ENCODE measurements around the gene ERP27. TPM values are rescaled to one million over a fixed set of nuclear protein-coding genes. Genes with fewer than 3 reads are reported as not detected.

Gene ERP27
- total RNA-seq, 1 donor from 2014 or later = 0.87 TPM

DNA sequence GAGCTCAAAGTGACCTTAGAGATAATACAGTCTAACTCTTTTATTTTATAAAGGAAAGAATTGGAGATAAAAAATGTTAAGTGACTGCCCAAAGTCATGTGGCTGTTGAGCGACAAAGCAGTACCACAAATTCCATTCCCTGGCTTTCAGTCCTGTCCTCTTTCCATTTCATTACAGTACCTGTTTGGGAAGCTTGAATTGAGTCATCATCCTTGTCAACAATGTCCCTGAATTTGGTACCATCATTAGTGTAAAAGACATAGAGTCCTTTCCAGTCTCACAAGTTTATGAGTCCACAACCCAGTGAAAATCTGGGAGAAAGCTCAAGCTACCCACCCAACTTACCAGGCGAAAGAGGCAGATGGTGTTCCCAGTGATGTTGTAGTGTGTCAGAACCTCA lies 3.8 kb downstream of the ERP27 start:
- H3K27me3 Mint-ChIP-seq (ENCODE audit: low read depth) = no peaks in the 10 kb centered on the region
- TF ChIP-seq, protein P1, sequence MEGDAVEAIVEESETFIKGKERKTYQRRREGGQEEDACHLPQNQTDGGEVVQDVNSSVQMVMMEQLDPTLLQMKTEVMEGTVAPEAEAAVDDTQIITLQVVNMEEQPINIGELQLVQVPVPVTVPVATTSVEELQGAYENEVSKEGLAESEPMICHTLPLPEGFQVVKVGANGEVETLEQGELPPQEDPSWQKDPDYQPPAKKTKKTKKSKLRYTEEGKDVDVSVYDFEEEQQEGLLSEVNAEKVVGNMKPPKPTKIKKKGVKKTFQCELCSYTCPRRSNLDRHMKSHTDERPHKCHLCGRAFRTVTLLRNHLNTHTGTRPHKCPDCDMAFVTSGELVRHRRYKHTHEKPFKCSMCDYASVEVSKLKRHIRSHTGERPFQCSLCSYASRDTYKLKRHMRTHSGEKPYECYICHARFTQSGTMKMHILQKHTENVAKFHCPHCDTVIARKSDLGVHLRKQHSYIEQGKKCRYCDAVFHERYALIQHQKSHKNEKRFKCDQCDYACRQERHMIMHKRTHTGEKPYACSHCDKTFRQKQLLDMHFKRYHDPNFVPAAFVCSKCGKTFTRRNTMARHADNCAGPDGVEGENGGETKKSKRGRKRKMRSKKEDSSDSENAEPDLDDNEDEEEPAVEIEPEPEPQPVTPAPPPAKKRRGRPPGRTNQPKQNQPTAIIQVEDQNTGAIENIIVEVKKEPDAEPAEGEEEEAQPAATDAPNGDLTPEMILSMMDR (IDR thresholded peaks at IDR 0.05) = no peak
- no peak overlapping the region for H3K4me3 Mint-ChIP-seq (ENCODE audit: unreplicated experiment)
- no peaks in the 10 kb centered on the region for H3K36me3 Mint-ChIP-seq (ENCODE audit: low read depth)
- no peaks in the 10 kb centered on the region for H3K9me3 Mint-ChIP-seq (ENCODE audit: low read depth)
- H3K4me1 Mint-ChIP-seq (ENCODE audit: low read depth) = peaks cover 31% of the 10 kb centered on the region
- no peak for DNase-seq (ENCODE audit: low spot score)
- H3K27ac Mint-ChIP-seq (ENCODE audit: unreplicated experiment) = no peak overlapping the region

DNA sequence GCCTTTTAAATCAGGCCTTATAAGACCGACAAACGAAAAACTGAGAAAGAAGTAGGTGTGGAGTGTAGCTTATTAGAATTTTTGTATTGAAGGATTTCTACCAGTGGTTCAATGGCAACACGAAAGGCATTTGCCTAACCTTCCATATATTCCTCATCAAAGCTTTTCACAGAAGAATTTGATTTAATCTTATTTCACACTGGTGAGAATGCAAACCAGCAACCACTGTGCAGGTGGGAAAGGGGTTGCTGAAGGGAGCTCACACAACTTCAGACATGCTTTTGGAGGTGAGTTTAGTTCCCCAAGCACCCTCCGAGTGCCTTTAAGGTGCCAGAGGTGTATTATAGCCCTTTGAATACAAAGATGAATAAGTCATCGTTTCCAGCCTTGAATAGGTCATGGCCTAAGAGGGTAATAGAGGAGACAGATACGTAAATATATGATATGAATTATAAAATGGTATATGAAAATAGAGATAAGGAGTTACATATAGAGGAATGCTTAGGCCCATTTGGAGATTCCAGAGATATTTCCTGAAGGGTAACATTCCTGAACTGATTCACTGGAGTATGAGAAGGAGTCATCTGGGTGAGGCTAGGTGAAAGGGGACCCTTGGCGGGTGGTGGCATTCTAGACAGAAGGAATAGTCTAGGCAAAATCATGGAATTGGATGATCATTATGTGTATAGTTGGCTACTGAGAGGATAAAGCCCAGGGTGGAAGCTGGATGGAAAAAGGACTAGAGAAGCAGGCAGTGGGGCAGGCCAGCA lies 6.4 kb downstream of the ERP27 start:
- TF ChIP-seq, protein P1 (IDR thresholded peaks at IDR 0.05) = no peak
- DNase-seq (ENCODE audit: low spot score) = no peak
- no peaks in the 10 kb centered on the region for H3K27me3 Mint-ChIP-seq (ENCODE audit: low read depth)
- H3K9me3 Mint-ChIP-seq (ENCODE audit: low read depth) = no peaks in the 10 kb centered on the region
- H3K4me1 Mint-ChIP-seq (ENCODE audit: low read depth) = peaks cover 52% of the 10 kb centered on the region
- H3K36me3 Mint-ChIP-seq (ENCODE audit: low read depth) = no peaks in the 10 kb centered on the region
- no peak overlapping the region for H3K27ac Mint-ChIP-seq (ENCODE audit: unreplicated experiment)
- no peak overlapping the region for H3K4me3 Mint-ChIP-seq (ENCODE audit: unreplicated experiment)

DNA sequence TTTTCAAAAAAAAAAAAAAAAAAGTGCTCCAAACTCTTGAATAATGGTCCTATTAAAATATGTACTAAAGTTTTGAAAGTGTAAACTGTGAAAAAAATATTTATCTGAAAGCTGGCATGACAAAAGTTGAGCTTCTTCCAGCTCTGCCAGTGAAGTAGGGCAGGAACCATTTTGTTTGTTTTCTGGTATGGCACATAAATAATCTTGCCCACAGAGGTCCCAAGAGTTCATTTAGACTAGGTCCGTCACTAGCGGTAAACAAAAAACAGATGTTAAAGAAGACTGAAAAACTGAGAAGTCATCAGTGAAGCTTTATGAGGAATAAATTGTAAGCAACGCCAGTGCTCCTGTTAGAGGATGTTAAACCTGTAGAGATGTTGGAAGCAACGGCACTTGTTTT lies 7.0 kb downstream of the ERP27 start:
- H3K4me3 Mint-ChIP-seq (ENCODE audit: unreplicated experiment) = no peak overlapping the region
- no peaks in the 10 kb centered on the region for H3K27me3 Mint-ChIP-seq (ENCODE audit: low read depth)
- peaks cover 52% of the 10 kb centered on the region for H3K4me1 Mint-ChIP-seq (ENCODE audit: low read depth)
- DNase-seq (ENCODE audit: low spot score) = no peak
- TF ChIP-seq, protein P1 (IDR thresholded peaks at IDR 0.05) = no peak
- H3K27ac Mint-ChIP-seq (ENCODE audit: unreplicated experiment) = no peak overlapping the region
- no peaks in the 10 kb centered on the region for H3K9me3 Mint-ChIP-seq (ENCODE audit: low read depth)
- H3K36me3 Mint-ChIP-seq (ENCODE audit: low read depth) = no peaks in the 10 kb centered on the region

DNA sequence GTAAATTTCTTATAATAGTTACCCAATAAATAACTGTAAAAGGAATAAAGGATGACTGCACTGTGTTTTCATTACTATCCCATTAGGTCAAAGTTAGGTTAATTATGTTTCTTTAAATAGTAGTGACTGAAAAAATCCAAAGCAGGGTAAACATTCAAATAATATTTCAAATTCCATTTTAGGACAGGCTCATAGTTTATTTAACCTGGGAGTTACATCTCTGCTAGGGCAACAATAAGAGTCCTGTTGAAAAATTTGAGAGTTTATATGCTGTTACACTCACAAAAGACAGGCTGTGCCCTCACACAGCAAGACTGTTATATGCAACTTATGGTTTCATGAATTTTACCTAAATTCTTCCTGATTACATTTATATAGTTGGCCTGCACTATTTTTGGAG lies 8.0 kb downstream of the ERP27 start:
- TF ChIP-seq, protein P1 (IDR thresholded peaks at IDR 0.05) = peak; percentile 81
- no peak for DNase-seq (ENCODE audit: low spot score)
- Mint-ChIP-seq H3K4me1 (ENCODE audit: low read depth) (peaks cover 50% of the 10 kb centered on the region), H3K27ac (ENCODE audit: unreplicated experiment) (peak overlapping the region; percentile 81), H3K9me3 (ENCODE audit: low read depth) (no peaks in the 10 kb centered on the region), H3K27me3 (ENCODE audit: low read depth) (no peaks in the 10 kb centered on the region), H3K4me3 (ENCODE audit: unreplicated experiment) (no peak overlapping the region), H3K36me3 (ENCODE audit: low read depth) (no peaks in the 10 kb centered on the region)

DNA sequence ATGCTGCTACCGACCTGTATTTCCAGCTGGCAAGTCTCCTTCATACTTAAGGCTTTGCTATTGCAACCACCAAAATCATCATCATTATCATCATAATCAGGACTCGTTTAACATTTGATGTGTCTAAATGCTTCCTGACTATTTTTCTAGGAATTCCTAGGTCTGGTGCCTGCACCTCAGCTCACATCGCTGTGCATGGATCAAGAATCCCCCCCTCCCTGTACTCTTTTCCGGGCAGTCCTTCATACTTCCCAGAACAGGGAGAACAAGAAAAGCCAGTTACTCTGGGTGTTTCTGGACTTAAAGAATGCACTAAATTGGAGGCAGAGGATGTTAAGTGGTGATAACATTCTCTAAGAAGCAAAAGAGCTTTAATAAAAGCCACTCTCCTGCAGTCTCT lies 9.4 kb downstream of the ERP27 start:
- Mint-ChIP-seq H3K36me3 (ENCODE audit: low read depth) (no peaks in the 10 kb centered on the region), H3K27me3 (ENCODE audit: low read depth) (no peaks in the 10 kb centered on the region), H3K27ac (ENCODE audit: unreplicated experiment) (peak overlapping the region; percentile 86), H3K9me3 (ENCODE audit: low read depth) (no peaks in the 10 kb centered on the region), H3K4me3 (ENCODE audit: unreplicated experiment) (peak overlapping the region; percentile 64), H3K4me1 (ENCODE audit: low read depth) (peaks cover 46% of the 10 kb centered on the region)
- no peak for DNase-seq (ENCODE audit: low spot score)
- TF ChIP-seq, protein P1 (IDR thresholded peaks at IDR 0.05) = no peak

Data from chondrocyte (in vitro differentiated cells).